H54 (cell line): ENCODE data around the gene BMP8B.

Experiments
- DNase-seq: peaks from one replicate; pipeline ENCODE4 v3.0.0; 2011; ENCODE audit warnings: low spot score, mixed read lengths; ENCODE audit not compliant: insufficient read length
- FAIRE-seq: peaks from 3 replicates; lab custom pipeline; 2011; peaks lifted over from hg19 to GRCh38; lab: Jason Lieb, UNC
- POLR2A ChIP-seq: IDR thresholded peaks from 2 replicates; pipeline ENCODE4 v1.6.1; 2011; ENCODE audit warnings: low read depth, mild to moderate bottlenecking, low read length

The BMP8B gene

GRCh38 chr1:39761557-39762260, 27.0 kb downstream of the BMP8B start:
- no peak for TF ChIP-seq POLR2A
- FAIRE-seq (no peak), DNase-seq (no peak)

- FAIRE-seq (no peak), DNase-seq (no peak)
- TF ChIP-seq POLR2A: no peak
These were observed 27.6 kb downstream of the BMP8B start for GRCh38 chr1:39761016-39761415.

GRCh38 chr1:39760074-39761008, 28.3 kb downstream of the BMP8B start:
- TF ChIP-seq POLR2A: no peak
- DNase-seq (no peak), FAIRE-seq (no peak)

- DNase-seq (no peak), FAIRE-seq (no peak)
- no peak for TF ChIP-seq POLR2A
These were observed 29.3 kb downstream of the BMP8B start for GRCh38 chr1:39759436-39759726.

GRCh38 chr1:39758556-39759435, 29.9 kb downstream of the BMP8B start:
- DNase-seq (no peak), FAIRE-seq (no peak)
- no peak for TF ChIP-seq POLR2A

GRCh38 chr1:39757501-39757900, 31.2 kb downstream of the BMP8B start:
- no peak for FAIRE-seq
- DNase-seq: no peak

GRCh38 chr1:39755965-39756659, 32.6 kb downstream of the BMP8B start:
- FAIRE-seq (no peak), DNase-seq (no peak)
- no peak for TF ChIP-seq POLR2A

More at GRCh38 chr1:39757501-39757900, 31.2 kb downstream of the BMP8B start:
- TF ChIP-seq POLR2A: no peak

GRCh38 chr1:39754906-39755504, 33.7 kb downstream of the BMP8B start:
- no peak for TF ChIP-seq POLR2A
- FAIRE-seq: no peak
- no peak for DNase-seq

- DNase-seq (no peak), FAIRE-seq (no peak)
- no peak for TF ChIP-seq POLR2A
These were observed 34.6 kb downstream of the BMP8B start for GRCh38 chr1:39754026-39754570.

- FAIRE-seq (no peak), DNase-seq (no peak)
- no peak for TF ChIP-seq POLR2A
These were observed 35.3 kb downstream of the BMP8B start for GRCh38 chr1:39753132-39754025.

GRCh38 chr1:39752703-39753102, 36.0 kb downstream of the BMP8B start:
- DNase-seq (no peak), FAIRE-seq (no peak)
- TF ChIP-seq POLR2A: no peak

- DNase-seq: no peak
- TF ChIP-seq POLR2A: no peak
- no peak for FAIRE-seq
These were observed 37.1 kb downstream of the BMP8B start for GRCh38 chr1:39751595-39751994.
